SW480 (cell line): ENCODE results near the gene HOXB4.
"Not testable (repeated sequence)": the region's sequence is repeated elsewhere in the genome, so short reads cannot be mapped to it uniquely, and the experiment has no call there.

Experiments
- DNase-seq: peaks from one replicate; pipeline ENCODE4 v3.0.0-alpha.2; 2016; ENCODE audit warnings: low spot score

HOXB4 gene

DNA sequence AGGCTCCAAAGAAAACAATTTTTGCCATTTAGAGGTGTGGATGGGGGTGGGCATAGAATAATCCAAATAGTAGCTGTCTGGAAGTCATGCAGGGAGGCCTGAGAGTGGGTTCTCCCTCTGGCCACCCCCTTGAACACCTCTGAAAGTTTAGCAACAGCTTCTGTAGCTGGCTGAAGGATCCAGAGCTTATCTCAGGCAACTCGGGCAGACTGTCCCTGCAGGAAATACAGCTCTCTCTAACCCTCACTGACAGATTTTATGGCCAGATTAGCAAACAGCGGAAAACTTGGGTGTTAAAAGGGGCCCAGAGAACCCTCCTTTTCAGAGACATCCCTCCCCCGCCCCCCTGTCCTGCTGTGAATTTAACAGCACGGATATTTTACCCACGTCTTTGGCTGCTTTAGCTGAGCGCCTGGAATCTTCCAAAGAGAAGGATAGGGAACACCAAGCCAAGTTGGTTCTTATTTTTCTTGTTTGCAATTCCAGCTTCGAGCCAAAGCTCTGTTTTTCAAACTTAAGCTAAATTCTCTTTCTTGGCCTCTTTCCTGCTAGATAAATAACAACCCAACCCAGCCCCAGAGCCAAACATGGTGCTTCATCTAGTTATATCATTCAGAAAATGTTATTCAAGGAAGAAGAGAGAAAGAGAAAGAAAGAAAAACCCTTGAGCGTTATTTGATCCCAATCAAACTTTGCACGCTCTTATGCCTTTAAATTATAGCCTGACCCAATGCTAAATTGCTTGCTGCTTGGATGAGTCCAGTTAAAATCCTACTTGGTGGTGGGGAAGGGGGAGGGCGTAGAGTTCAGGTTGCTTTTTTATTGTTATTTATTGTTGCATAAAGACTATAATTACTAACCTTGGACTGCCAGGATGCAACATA is 31.0 kb downstream of the HOXB4 start:
- no peak for DNase-seq

DNA sequence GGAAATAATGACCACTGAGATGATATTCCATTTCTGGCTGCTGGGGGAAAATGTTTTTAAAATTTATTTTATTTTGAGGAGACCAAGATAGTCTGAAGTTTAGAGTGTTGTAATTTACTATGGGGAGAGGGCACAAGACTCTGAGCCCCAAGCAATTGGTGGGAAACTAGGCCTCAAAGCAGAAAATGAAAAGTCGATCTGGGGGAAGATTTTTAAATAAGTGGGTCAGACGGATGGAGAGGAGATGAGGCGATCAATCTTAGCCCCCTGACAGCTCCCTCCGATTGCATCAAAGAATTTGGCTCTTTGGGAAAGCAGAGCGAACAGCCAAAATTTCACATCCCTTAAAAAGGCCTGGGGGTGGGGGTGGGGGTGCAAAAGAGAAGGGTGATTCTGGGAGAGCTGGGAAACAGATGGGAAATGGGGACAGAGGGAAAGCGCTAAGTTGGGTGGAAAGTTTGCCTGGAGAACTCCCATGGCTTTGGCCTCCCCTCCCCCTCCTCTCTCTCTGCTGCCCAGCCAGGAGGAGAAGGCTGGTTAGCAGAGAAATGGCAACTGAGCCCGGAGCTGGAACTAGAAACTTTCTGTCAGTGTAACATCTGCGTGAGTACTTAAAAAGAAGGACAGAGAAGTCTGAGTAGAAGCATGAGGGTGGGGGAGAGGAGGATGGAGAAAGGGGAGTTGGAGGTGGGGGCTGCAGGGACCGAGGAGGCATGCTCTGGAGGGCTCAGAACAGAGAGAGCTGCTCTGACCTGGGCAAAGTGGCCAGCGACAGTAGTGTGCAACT is 31.8 kb downstream of the HOXB4 start:
- DNase-seq: no peak

DNA sequence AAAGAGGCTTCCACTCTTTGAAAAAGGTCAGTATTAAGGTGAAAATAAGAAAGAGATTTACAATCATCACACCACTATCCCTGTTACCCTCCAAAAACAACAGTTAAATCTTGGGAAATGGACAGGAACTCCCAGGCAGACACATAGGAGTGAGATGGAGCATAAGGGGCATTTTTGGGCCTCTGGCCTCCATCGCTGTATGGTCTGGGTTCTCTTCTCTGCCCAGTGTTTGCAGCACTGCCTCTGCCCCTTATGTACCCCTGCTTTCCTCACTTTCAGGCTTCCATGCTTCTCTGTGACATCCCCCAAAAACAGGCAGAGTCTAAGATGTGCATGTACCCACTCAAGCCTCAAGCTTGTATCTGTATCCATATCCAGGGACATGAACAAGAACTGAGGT is 32.6 kb downstream of the HOXB4 start:
- DNase-seq: no peak

DNA sequence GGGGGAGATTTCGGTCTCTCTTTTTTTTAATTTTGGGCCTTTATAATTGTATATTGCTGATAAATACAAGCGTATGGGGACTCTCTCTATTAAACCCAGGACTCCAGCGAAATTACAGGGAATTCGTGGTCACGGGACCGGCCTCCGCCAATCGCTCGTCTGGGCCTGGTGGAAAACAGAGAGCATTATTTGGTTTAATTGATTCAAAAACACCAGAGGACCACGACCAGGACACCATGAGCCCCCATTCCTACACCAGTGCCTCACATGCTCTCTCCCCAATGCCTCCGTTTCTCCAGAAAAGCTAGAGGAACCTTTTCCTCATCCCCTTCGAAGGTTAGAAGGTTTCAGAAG is 33.2 kb downstream of the HOXB4 start, which contains the start of gene HOXB2:
HOXB2 (minus strand) TSS at position 88 of the 354 bp plus-strand sequence. CDS start 198 bp downstream, outside the sequence.
- no peak for DNase-seq

DNA sequence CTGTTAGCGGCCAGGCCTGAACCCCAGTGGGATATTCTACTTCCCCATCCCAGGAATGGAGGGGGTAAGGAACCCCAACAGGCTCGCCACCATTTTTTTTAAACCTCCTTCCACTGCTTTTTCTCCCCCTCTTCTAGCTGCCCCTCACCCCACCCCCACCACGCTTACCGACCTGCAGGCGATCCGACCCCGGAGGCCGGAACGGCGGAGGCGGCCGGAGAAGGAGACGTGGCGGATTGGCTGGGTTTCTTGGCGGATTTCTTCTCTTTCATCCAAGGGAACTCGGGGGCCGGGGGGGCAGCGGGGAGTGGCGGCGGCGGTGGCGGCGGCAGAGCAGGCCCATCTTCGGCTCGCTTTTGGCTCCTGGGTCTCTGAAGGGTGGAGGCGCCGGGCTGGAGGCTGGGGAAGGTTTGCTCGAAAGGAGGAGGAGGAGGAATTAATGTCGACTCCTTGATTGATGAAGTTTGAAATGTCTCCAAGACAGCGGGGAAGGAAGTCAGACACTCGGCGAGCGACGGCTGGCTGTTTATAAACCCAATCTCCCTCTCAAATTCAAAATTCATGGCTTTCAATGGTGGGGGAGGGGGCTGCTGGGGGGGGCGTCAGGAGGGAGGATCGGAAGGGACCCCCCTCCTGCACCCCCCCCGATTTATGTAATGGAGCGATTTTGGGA is 33.7 kb downstream of the HOXB4 start:
- no peak for DNase-seq

DNA sequence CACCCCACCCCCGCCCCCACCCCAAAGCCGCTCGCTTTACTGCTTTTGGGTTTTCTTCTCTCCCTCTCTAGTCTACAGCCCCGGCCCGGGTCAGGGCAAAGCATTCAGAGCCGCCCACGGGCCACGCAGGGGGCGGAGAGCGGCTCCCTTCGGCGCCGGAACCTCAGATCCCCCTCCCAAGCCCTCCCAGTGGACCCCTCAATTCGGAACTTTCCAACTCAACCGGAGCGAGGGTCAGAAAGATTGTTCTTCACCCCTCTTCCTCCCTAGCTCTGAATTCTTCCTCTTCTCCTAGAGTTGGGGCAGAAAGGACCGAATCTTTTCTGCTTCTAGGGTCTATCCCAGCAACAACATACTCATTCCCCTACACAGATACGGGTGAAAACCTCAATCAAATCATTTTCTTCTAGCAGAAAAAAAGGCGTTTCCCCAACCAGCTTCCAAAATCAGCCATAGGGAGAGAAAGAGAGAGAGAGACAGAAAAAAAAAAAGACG is 34.2 kb downstream of the HOXB4 start:
- no peak for DNase-seq

DNA sequence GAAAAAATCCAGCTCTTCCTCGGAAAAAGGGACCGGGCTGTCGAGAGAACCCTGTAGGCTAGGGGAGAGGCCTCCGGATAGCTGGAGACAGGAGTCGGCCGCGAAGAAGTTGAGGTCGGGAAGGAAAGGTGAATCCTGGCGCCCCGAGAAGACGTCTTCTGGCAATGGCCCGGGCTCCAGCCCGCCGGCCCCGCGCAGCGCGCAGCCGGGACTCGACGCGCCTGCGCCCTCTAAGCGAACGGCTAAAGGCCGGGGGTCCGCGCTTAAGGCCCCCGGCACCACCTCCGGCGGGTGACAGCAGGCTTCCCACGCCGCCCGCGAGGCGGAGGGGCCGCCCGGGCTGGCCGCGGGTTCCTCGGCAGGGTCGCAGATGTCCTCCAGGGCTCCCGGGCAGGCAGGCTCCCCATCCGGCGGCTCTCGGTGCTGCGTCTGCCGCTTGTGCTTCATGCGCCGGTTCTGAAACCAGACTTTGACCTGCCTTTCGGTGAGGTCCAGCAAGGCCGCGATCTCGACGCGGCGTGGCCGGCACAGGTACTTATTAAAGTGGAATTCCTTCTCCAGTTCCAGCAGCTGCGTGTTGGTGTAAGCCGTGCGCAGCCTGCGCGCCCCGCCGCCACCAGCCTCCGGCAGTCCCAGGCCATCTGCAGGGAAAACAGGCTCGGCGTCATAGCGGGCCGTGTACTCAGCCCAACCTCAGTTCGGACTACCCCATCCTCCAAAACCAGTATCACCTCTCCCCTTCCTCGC is 34.9 kb downstream of the HOXB4 start:
- DNase-seq: peak; percentile 75

DNA sequence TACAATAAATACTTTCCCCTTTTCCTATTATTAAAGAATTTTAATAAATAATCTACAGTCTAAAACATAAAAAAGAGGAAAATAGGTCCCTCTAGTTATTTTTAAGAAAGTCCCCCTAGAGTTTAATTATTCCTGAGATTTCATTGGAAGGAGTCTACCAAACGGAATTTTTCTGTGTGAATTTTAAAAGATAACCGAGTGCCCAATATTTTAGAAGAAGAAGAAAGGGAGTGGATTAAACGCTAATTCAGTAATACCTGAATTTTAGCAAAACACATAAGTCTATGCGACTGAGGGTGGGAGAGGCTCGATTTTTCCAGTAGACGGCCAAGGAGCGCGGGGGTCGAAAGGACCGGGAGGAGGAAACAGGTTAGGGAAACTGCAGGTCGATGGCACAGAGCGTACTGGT is 35.4 kb downstream of the HOXB4 start:
- DNase-seq: no peak

DNA sequence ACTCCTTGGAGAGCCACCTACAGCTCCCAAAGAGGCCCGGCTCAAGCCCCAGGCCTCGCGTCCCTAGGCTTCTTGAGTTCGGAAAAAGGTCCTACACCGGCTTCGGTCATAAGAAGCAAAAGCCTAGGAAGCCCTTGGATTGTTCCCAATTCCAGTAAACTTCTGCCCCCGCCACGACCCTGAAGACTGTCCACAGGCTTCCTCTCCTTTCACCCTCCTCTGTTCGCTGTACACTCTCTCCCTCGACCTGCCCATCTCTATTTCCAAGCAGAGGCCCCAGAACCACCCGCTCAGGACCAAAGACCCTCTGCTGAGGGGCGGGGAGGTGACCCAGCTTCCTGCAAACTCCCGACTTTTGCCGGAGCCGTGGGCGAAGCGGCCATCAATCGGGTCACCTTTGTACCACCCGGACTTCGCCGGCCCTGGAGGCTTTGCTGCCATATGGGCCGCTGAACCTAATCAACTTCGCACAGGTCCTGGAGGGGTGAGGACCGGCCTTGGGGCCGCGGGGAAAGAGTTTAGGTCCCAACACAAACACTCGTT is 36.0 kb downstream of the HOXB4 start:
- DNase-seq: no peak

DNA sequence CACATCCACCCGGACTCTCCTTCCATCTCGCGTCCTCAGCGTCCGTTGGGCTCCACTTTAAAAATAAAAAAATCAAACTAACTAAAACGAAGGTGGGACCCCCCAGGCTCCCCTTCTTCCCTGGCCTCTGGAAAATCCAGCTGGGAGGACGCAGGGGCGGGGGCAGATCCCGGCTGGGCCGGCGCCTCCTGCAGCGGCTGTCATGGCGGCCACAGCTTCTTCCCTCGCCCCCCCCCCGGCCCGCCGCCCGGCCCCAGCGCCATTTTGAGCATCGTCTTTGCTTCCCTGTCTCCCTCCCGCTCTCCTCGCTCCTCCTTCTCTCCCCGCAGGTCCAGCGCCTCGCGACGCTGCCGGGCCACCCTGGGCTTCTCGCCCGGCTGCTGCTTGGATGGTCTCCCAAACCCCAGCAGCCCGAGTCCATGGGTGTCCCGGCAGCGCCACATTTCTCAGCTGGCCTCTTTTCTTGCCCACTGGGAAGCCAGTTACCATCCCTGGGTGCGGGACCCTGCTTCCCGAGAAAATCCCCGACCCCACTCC is 36.5 kb downstream of the HOXB4 start:
- no peak for DNase-seq

DNA sequence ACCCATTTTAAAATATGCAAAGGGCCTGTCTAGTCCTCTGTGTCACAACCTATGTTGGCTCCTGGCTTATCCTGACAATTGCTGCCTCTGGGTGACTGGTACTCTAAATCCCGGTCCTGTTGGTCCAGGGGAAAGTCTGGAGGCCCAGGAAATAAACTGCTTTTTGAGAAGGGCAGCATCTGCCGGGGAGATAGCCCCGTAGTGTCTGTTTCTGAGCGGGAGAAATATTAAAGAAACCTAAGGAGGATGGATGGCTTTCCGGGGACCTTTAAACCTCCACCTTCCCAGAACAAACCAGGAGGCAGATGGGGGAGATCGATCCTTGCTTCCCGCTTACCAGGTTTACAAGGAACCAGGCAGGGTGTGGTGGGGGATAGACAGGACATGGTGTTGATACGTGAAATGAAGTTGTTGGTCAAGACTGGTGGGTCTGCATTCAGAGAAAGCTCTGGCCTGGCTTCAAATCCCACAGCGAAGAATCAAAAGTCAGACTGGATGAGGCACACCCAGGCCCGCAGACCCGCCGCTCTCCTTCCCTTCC is 37.0 kb downstream of the HOXB4 start:
- DNase-seq: no peak

DNA sequence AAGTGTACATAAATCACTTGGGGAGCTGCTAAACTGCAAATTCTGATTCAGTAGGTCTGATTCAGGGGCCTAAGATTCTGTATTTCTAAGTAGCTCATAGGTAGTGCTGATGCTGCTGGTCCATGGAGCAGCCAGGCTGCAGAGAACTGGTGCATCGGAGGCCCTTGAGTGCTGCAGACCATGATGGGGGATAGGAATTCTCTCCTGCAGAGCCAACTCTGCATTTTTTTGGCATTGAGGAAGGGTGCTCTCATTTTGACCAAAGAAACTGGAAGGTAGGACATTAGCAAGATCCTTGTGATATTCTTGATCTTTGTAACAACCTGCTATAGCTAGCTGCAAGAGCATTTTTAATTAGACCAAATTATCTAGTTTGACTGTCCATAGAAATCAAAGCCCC is 37.9 kb downstream of the HOXB4 start:
- no peak for DNase-seq

DNA sequence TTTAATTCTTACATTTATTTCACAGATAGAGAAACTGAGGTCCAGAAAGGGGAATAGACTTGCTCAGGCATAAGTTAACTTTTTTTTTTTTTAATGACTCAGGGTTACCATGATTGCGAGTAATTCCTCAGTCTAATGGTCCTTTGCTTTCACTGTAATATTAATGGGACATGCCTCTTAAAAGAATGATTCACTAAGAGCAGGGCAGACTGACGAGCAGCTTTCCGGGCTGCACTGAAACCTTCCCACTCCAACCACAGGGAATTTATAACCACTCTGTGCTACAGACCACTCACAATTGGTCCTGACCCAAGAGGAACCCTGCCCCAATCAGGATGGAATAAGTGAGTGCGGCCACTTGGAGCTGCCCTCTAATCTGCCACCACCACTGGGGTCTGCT is 39.0 kb downstream of the HOXB4 start:
- DNase-seq: peak; percentile 72

DNA sequence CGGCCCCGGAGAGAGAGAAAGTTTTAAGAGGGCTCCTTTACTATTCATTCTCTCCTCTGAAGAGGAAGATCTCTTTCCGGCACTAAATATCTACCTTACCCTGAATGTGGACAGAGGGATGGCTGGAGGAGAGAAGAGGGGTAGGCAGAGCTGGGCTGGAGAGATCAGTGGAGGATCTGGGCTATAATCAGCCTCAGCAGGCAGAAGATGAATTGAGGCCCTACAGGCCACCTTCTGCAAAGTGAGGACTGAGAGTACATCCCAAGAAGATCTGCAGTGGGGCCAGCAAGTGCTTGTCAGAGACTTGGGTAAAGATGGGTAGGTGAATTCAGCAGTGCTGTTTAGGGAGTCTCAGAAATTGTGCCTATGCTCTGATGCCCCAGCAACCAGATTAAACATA is 40.8 kb downstream of the HOXB4 start:
- DNase-seq: no peak

DNA sequence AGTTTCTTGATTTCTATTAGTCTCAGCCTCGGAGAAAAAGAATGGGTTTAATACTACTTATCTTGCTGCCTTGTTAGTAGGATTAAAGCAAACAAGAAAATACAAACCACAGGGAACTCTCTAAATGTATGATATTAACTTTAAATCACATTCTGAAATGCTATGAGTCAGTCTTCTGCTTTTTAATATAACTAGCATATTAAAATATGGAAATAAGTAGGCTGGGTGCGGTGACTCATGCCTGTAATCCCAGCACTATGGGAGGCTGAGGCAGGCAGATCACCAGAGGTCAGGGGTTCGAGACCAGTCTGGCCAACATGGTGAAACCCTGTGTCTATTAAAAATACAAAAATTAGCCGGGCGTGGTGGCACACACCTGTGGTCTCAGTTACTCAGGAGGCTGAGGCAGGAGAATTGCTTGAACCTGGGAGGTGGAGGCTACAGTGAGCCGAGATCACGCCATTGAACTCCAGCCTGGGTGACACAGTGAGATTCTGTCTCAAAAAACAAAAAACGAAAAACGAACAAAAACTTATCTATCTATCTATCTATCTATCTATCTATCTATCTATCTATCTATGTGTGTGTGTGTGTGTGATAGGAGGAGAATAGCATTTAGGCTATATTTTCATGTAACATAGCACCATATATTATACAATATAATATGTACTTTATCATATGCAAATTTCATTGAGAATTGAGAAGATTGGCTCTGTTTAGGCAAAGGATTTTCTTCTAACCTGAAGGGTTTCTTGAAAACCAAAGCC is 42.2 kb downstream of the HOXB4 start:
- not testable (repeated sequence) for DNase-seq

DNA sequence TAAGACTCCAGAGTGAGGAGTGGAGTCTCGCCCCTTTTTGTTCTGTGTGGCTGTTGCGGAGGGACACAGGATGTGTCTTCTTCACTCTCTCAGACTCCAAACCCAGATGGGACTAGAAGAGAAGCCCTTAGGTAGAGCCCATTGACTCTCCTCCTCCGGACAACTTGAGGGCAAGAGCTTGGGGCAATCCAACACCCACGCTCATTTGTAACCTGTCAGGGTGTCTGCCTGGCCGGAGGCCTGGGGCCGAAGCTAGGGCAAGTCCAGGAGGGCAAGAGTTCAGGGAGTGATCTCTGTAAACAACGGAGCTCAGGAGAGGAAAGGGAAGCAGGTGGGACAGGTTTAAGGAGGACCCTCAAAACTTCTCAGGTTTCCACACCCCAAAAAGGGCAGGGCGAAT is 45.9 kb downstream of the HOXB4 start:
- DNase-seq: no peak

DNA sequence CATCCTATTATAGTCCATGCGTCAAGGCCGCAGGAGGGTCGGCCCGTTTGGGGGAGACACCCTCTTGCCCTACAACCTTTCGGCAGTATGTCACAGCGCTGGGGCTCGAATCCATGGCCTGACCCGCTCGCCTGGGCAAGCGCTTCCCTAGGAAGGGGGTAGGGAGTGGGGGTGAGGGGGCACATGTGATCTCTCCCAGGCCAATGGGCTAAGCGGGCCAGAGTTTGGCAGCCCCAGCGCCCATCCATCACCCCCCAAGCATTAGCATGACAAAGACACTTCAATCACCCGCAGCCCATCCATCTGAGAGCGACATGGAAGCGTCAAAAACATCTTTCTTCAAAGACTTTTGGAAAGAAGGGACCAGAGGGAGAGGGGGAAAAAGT is 47.3 kb downstream of the HOXB4 start, which contains the start of gene HOXB1:
HOXB1 (minus strand) TSS at position 125 of the 386 bp plus-strand sequence; CDS start at position 18, 107 bp downstream.
- DNase-seq: no peak

DNA sequence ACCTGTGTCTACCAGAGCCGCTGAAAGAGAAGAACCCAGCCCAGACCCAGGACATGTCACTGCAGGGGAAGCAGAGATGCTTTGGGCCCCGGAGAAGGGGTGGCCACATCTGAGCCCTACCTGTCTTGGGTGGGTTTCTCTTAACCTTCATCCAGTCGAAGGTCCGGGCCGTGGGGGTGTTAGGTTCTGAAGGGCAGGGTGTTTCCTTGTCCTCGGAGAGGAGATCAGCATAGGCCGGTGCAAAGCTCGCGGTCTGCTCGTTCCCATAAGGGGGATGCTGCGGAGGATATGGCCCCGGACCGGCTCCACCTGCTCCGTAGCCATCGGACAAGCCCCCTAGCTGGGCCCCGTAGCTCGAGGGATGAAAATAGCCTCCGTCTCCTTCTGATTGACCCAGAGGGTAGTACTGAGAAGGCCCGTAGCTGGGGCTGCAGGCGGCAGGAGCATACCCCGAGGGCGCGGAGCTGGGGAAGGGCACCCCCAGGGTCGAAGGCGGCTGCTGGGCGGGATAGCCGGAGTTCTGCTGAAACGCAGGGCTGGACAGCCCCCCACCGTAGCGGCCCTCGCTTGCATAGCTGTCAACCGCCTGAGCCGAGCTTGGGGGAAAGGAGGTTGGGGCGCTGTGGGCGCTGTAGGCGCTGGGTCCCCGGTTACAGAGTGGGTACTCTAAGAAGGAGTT is 47.8 kb downstream of the HOXB4 start:
- DNase-seq: no peak

DNA sequence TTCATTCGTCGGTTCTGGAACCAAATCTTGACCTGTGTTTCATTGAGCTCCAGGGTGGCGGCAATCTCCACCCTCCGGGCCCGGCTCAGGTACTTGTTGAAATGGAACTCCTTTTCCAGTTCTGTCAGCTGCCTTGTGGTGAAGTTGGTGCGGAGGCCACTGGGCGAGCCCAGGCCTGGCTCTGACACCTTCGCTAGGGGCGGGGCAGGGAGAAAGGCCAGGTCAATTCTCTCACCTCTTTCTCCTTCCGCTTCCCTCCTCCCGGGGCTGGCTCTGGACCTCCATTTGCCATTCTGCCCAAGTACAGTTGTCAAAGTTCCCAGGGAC is 48.5 kb downstream of the HOXB4 start:
- DNase-seq: no peak
